ENCODE data around the gene GPC6. TPM values are rescaled to one million over a fixed set of nuclear protein-coding genes. Genes with fewer than 3 reads are reported as not detected.

GPC6 gene
- total and polyA plus RNA-seq, 9 of the 15 experiments (the other 6 are each of a cell fraction or from before 2014, with no cell fraction given) = under 0.01 to 0.20 (median 0.01) TPM; not detected in 4

GRCh38 chr13:93724187-93724586 is 497.6 kb downstream of the GPC6 start:
- ATAC-seq (no peak), DNase-seq (ENCODE audit: extremely low read depth in 1 of 4, low spot score in 3 of 4) (no peak), FAIRE-seq (no peak)
- no peaks in the 10 kb centered on the region for H3K79me2 ChIP-seq (ENCODE audit: control insufficient read depth, insufficient read depth, low read length)
- no peaks in the 10 kb centered on the region for H4K20me1 ChIP-seq (replicated peaks; ENCODE audit: control insufficient read depth, insufficient read depth, low read length)
- no peaks in the 10 kb centered on the region for H3K36me3 ChIP-seq (ENCODE audit: control insufficient read depth, insufficient read depth, low read length)
- no peaks in the 10 kb centered on the region for H3K9me1 ChIP-seq (ENCODE audit: control insufficient read depth, insufficient read depth, low read length)
- no peak overlapping the region for H2AFZ ChIP-seq (ENCODE audit: low read depth, low read length)
- TF ChIP-seq BMI1 (IDR thresholded peaks at IDR 0.05; ENCODE audit: low read length) (no peak), POLR2H (tag; IDR thresholded peaks at IDR 0.05; ENCODE audit: low read depth) (no peak), SMARCA5 (IDR thresholded peaks at IDR 0.05) (no peak), TCF15 (CRISPR knock-in tag; IDR thresholded peaks at IDR 0.05) (no peak), YY1 (IDR thresholded peaks at IDR 0.05; ENCODE audit: borderline replicate concordance in 1 of 3, control insufficient read depth in 1 of 3, extremely low read depth in 1 of 3, insufficient read depth in 3 of 3, insufficient read length in 1 of 3, insufficient replicate concordance in 2 of 3, low read depth in 1 of 3, low read length in 2 of 3) (no peak), HNRNPLL (IDR thresholded peaks at IDR 0.05; ENCODE audit: low read depth, low read length, poor library complexity, severe bottlenecking) (no peak), TEAD4 (IDR thresholded peaks at IDR 0.05; ENCODE audit: low read length) (no peak), TEAD4 (CRISPR knock-in tag; IDR thresholded peaks at IDR 0.05; ENCODE audit: borderline replicate concordance) (no peak), ZBTB26 (CRISPR knock-in tag; IDR thresholded peaks at IDR 0.05) (no peak)
- no peak overlapping the region for H3K9ac ChIP-seq (ENCODE audit: insufficient read depth in 1 of 2, low read depth in 2 of 2, low read length in 2 of 2)
- ChIA-PET POLR2A (no interaction called here), CTCF (ENCODE audit: low intra/inter-chr PET ratio) (no interaction called here)
- WGBS (ENCODE audit: insufficient coverage, low coverage, missing lambda C conversion rate) = 0% methylated on average over 1 of the region's 1 CpG
- no peaks in the 10 kb centered on the region for H3K4me1 ChIP-seq (replicated peaks in 1 of 2; ENCODE audit: control insufficient read depth in 2 of 2, insufficient read depth in 2 of 2, low read length in 2 of 2)
- H3K9me3 ChIP-seq (replicated peaks; ENCODE audit: control insufficient read depth, insufficient read depth, low read depth, low read length) = no peaks in the 10 kb centered on the region
- H3K27me3 ChIP-seq (ENCODE audit: control insufficient read depth in 2 of 2, insufficient read depth in 2 of 2, low read length in 2 of 2) = no peaks in the 10 kb centered on the region
- intact Hi-C loops (cut with micrococcal nuclease) = no loop called here
- no peak overlapping the region for H3K4me2 ChIP-seq (ENCODE audit: insufficient read depth, low read length)
- in situ Hi-C loops (cut with MboI) = no loop called here
- H3K4me3 ChIP-seq = no peak overlapping the region
- no TSS peak for BruUV-seq (replicated peaks)
- no peak overlapping the region for H3K27ac ChIP-seq (ENCODE audit: extremely low read depth, low read depth, low read length)
